D341Med (cell line): ENCODE measurements around the gene B9D1.

Experiments used
- DNase-seq: peaks from one replicate; pipeline ENCODE4 v3.0.0; 2012; ENCODE audit warnings: low spot score

Gene B9D1

DNA sequence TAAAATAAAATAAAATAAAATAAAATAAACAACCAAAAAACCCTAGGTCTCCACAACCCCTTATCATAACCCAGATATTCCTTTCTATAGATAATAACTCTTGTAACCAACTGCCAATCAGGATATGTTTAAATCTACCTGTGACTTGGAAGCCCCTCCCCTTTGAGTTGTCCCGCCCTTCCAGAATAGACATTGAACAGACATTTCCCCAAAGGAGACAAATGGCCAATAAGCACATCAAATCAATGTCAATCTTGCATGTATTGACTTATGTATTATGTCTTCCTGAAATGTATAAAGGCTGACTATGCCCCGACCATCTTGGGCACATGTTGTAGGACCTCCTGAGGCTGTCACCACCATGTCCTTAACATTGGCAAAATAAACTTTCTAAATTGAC lies 14.3 kb upstream of the B9D1 start:
- DNase-seq = no peak

DNA sequence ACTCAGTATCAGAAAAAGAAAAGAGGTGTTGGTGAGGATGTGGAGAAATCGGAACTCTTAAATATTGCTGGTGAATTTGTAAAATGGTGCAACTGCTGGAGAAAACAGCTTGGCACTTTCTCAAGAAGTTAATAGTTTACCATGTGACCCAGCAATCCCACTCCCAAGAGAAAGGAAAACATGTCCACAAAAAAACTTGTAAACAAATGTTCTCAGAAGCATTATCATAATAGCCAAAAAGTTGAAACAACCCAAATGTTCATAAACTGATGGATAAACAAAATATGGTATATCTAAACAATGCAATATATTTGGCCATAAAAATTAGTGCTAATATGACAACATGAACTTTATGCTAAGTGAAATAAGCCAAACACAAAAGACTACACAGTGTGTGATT lies 13.2 kb upstream of the B9D1 start:
- no peak for DNase-seq

DNA sequence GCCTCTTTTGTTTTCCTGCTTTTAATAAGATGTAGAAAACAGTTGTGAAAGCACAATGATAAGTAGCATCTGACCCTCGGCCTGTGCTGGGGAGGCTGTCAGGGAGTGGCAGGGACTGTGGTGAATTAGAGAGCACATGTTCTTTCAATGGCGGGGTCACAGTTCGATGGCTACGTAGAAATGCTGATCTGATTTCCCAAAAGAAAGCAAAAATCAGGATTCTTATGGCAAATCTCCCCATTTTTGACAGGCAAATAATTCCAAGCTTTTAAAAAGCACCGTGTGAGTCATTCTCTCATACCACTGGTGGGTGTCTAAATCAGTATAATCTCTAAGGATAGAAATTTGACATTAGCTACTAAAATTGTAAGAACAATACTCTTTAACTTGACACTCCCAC lies 11.6 kb upstream of the B9D1 start:
- DNase-seq = no peak

GRCh38 chr17:19372866-19373504 lies 10.5 kb upstream of the B9D1 start:
- no peak for DNase-seq

GRCh38 chr17:19372439-19372838 lies 9.9 kb upstream of the B9D1 start:
- DNase-seq = no peak

DNA sequence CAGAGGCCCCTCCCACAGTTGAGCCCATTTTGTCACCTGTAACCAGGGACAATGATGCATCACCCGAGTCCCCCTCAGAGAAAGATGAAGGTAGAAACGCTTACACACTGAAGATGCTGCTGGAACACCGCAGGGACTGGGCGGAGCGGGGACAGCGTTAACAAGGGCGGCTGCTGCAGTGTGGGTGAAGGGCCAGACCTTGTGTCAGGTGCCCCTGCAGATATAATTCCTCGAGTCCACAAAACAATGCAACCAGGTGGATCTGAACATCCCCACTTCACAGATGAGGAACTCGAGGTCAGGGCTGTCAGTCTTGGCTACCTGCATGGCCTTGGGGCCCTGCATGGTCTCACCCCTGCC lies 9.5 kb upstream of the B9D1 start:
- no peak for DNase-seq

DNA sequence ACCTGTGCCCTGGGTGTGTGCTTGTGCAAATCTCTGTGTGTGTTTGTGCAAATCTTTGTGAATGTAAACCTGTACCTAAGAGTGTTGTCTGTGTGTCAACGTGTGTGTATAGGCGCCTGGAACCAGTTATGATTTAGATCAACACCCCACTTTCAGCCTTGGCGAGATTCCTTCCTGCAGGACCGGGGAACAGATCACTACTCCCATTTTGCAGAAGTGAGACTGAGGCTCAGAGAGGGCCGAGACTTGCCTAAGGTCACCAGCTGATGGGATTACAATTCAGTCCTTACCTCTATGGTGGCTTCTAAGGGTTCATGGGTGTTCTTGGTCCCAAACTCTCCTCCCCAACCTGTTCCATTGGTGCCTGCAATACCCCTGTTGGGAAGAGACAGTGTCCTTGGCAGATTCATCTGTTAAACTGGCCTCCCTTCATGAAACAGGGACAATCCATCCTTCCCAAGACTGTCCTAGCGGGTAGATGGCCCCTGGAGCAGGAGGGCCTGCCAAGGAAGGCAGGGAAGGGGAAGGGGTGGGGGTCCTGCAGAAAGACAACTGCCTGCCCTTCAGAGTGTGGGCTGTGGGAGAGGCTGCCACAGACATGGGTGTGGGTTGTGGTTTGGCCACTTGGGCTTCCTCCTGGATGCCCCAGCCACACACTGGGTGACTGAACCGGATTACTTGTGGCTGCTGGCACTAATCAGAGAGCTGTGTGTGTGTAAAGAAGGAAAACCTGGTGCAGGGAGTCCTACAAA lies 8.9 kb upstream of the B9D1 start:
- DNase-seq = no peak

- DNase-seq = no peak
Observed at GRCh38 chr17:19370493-19370960, 8.0 kb upstream of the B9D1 start.

DNA sequence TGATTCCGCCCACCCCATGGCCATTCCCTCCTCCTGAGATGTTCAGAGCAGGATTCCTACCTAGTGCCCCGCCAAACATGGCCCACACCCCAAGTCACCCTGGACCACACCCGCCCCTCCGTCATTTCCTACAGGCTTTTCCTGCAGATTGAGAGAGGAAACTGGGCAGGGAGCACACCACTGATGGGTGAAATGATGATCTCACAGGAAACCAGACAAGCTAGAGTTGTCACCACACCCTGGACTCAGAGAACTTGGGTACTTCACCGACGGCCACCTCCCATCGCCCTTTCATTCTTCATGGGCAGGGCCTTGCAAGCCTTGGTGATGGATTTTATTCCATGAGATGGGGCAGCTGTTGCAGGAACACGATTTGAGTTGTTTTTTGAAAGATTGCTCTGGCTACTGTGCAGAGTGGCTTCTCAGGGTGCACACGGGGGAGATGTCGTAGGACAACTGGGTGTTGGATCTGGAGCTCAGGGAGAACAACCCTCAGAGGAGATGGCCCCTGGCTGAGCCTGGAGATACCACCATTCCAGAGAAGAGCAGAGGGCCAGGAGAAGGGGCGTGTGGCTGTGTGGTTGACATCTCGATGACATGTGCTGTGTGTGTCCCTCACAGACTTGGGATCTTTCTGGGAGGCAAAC lies 7.4 kb upstream of the B9D1 start:
- no peak for DNase-seq

DNA sequence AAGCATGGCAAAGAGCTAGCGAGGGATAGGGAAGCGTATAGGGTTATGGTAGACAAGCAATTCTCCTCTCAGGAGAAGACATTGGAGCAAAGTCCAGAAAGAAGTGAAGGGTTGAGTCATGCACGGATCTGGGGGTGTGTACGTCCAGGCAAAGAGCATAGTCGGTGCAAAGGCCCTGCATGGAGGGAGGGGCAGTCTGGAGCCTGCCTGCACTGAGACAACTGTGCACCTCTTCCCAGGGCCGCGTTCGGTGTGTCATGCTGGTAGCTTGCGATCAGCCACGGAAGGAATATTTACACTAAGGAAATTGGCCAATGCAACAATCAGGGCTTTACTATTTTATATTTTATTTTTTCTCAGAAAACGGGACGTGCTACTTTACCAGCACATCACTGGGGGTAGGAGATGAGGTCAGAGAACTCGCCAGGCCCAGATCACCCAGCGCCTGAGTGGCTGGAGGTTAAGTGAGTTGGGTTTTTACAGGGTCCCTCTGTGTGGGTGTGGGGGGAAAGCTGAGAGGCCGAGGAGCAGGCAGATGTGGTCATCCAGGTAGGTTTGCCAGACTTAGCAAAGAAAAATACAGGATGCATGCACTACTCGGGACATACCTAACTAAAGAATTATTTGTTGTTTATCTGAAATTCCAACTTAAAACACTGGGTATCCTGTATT lies 6.7 kb upstream of the B9D1 start:
- DNase-seq = no peak

DNA sequence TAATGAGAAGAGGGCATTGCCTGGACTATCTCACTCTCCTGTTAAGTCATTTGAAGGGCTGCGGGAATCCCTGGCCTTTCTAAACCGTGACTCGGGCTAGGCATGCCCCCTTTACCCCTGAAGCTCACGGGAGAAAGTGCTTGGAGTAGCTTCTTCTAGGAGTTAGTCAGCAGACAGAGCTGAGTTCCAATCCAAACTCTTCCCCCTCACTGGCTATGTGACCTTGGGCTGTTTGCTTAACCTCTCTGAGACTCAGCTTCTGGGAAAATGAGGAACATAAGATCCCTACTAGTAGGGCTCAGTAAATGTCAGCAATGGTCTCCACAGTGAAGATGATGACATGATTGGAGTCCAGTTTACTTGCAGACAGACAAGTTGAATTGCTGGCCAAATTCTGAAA lies 5.7 kb upstream of the B9D1 start:
- no peak for DNase-seq

GRCh38 chr17:19366637-19366972 lies 4.1 kb upstream of the B9D1 start:
- DNase-seq = no peak

DNA sequence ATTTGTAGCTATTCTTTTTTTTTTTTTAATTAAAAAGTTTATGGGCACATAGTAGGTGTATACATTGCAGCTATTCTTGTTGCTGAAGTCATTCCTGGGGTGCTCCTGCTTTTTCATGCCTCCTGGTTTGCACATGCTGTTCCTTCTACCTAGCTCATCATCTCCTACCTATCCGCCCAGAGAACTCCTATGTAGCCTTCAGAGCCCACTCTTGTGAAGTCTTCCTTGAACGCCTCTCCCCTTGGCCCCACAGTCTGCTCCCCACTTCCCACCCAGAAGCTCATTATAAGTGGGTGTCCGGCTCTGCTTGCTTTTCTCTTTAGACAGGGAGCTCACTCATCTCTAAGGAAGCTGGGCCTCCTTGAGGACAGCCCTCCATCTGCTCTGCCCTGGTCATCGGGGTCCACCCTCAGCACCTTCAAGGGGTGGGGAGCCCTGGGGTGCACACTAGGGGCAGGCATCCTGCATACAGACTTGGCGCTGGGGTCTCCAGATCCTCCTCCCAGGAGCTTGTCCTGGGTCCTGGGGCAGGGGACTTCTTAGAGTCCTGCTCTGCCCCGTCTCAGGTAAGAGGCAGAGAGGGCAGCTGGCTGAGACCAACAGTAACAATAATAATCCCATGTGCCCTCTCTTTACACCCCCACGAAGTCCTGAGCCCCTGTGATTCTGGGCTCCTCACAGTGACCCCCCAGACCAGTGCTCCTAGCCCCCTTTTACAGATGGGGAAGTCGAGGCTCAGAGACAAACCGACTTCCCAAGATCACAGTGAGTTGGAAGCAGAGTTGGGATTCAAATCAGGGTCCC lies 3.5 kb upstream of the B9D1 start:
- DNase-seq = no peak

DNA sequence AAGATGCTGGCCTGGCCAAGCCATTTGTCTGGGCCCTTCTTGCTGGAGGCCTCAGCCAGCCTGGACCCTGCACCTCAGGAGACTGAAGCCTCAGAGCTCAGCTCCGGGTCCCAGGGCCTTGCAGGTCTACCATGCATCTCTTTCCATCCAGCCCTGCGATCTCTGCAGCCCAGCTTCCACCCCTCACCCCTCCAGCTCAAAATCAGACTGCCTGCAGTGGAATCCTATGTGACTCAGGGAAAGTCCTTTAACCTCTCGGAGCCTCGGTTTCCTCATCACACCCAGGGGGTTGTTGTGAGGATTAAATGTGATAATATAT lies 2.9 kb upstream of the B9D1 start:
- no peak for DNase-seq

GRCh38 chr17:19364699-19365498 lies 2.4 kb upstream of the B9D1 start:
- no peak for DNase-seq

DNA sequence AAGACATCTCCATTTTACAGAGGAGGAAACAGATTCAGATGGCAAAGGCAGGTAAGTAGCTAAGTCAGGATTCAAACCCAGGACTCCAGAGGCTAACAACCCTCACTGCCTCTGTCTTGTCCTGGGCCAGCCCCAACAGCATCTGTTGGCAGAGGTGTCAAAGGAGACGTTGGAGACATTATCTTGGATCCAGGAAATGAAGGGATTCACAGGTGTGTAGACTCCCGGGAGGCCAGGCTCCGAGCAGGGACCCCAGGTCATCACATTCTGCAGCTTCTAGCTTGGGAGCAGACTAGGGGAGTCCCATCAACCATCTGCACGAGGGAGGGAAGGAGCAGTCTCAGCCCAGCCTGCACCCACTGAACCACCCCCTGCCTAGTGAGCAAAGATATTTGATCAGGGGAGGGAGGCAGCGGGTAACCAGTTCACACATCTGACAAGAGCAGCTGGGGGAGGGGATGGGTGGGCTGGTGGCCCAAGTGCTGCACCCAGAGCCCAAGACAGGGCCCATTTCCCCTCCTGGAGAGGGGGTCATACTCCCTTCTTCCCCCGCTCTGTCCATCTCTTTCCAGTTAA lies 1.0 kb upstream of the B9D1 start:
- DNase-seq = no peak

GRCh38 chr17:19363114-19363438 lies 553 bp upstream of the B9D1 start:
- DNase-seq = no peak

DNA sequence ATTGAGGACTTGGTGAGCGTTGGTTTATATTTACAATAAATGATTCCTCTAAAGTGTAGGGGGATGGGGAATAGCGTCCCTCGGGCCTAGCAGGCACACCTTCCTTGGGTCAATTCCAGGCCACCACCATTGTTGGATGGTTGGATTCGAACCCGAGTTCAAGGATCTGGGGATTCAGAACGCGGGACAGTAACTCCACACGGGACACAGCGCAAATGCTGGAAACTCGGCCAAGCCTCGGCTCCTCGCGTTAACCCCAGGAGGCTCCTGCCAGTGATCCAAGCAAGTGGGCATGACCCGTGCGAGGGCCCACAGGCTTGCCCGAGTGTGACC lies 613 bp downstream of the B9D1 start:
- no peak for DNase-seq

GRCh38 chr17:19361326-19361725 lies 1.2 kb downstream of the B9D1 start:
- no peak for DNase-seq

DNA sequence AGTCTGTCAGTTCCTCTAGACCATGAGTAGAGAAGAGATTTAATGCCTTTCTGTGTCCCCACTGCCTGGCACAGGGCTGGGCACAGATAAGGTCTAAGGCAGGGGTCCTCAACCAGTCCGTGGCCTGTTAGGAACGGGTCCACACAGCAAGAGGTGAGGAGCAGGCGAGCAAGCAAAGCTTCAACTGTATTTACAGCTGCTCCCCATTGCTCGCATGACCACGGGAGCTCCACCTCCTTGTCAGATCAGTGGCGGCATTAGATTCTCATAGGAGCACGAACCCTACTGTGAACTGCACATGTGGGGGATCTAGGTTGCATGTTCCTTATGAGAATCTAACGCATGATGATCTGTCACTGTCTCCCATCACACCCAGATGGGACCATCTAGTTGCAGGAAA lies 1.8 kb downstream of the B9D1 start:
- no peak for DNase-seq

DNA sequence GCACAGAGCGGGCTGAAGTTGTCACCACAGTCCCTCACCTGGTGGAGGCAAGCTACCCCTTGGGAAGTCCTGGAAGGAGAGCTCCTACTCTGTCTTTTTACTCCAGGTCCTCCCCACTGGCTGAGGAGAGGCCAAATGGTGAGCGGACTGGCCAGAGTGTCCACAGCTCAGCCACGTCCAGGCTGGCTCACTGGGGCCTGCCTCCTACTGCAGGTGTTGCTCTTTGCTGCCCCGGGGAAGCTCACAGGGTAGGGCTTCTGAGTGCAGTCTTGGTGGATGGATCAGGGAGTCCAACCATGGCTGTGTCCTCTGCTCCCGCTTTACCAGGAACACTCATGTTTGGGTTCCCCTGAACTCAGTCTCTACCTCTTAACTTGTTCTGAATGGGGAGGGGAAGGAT lies 2.7 kb downstream of the B9D1 start:
- no peak for DNase-seq

- DNase-seq = no peak
Observed at GRCh38 chr17:19359151-19359550, 3.4 kb downstream of the B9D1 start.
